Cardiac fibroblast (primary cell): ENCODE measurements around the gene SHFL.

Source experiments
- DNase-seq, 2 donors: peaks; one replicate each; pipeline versions ENCODE4 v3.0.0 to v3.0.0-alpha.2; 2010; ENCODE audit warnings: low read depth in 2 of 2
- H3K4me3 ChIP-seq, 2 donors: replicated peaks in 1 of 2; 1 replicate in 1 of 2; 2 replicates in 1 of 2; pipeline ENCODE4 v1.5.1; 2011; ENCODE audit warnings: low read depth in 2 of 2, low read length in 2 of 2, mild to moderate bottlenecking in 2 of 2, moderate library complexity in 1 of 2
- CTCF ChIP-seq: IDR thresholded peaks from one replicate; pipeline ENCODE4 v1.5.1; 2011; ENCODE audit warnings: low read depth, mild to moderate bottlenecking, low read length, inconsistent platforms

The SHFL gene

GRCh38 chr19:10070730-10071446 is 15.2 kb upstream of the SHFL start:
- DNase-seq = no peak
- TF ChIP-seq CTCF = no peak
- H3K4me3 ChIP-seq = no peak overlapping the region

GRCh38 chr19:10074153-10074552 is 12.0 kb upstream of the SHFL start:
- peak; percentile 43 for TF ChIP-seq CTCF
- peak; percentile 27 to 63 for DNase-seq

GRCh38 chr19:10076535-10076934 is 9.6 kb upstream of the SHFL start:
- H3K4me3 ChIP-seq = no peak overlapping the region
- no peak for DNase-seq
- TF ChIP-seq CTCF = no peak

More at GRCh38 chr19:10074153-10074552, 12.0 kb upstream of the SHFL start:
- no peak overlapping the region for H3K4me3 ChIP-seq

GRCh38 chr19:10078329-10078728 is 7.8 kb upstream of the SHFL start:
- DNase-seq = no peak
- no peak overlapping the region for H3K4me3 ChIP-seq
- TF ChIP-seq CTCF = no peak

GRCh38 chr19:10079031-10079453 is 7.1 kb upstream of the SHFL start:
- TF ChIP-seq CTCF = no peak
- no peak overlapping the region for H3K4me3 ChIP-seq
- no peak for DNase-seq

GRCh38 chr19:10083911-10084310 is 2.2 kb upstream of the SHFL start:
- no peak for TF ChIP-seq CTCF
- H3K4me3 ChIP-seq = no peak overlapping the region
- DNase-seq = no peak

GRCh38 chr19:10084803-10085202 is 1.3 kb upstream of the SHFL start:
- no peak for TF ChIP-seq CTCF
- DNase-seq = no peak
- no peak overlapping the region for H3K4me3 ChIP-seq
